Measurements from ENCODE around the gene SUN5.

SUN5 gene

DNA sequence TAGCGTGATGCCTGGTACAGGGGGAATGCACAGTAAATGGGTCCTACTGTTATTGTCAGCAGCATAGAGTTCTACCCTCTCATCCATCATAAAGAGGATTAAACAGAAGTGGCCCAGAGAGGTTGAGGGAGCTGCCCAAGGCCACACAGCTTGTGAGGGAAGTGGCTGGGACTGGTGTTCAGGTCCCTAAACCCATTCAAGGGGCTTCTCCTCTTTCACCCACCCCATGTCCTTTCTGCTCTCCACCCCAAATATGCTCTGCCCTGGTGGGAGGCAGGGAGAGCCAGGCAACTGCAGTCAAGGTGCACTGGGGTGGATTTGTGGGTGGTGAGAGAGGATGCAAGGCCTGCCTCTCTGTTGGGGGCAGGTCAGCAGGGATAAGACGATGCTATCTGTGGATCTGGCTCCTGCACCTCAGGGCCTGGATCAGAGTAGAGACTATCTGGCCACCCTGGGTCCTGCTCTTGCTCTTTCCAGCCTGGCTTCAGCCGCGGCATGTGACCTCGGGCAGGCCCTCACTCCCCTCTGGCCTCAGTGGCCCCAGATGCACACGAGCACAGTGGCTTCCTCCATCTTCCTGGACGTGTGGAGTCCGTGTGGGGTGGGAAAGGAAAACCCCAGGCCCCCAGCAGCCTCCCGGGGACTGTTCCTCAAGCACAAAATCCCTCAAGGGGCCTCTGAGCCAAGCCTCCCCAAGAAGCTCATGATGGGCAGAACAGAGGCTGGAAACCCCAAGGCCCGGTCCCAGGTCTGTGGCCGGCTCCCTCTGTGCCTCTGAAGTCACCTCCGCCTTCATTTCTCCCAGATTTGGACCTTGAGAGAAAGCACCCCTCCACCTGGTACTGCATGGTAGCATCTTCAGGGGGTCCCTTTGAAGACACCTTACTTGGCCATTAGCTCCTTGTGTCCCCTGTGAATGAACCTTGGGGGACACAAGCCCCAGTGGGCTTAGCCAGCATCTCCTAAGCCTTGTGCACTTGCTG lies 23.8 kb upstream of the SUN5 start:
- H3K4me3 ChIP-seq (ENCODE audit: low read depth, low read length): no peak overlapping the region
- no peak for DNase-seq (ENCODE audit: low read depth)

DNA sequence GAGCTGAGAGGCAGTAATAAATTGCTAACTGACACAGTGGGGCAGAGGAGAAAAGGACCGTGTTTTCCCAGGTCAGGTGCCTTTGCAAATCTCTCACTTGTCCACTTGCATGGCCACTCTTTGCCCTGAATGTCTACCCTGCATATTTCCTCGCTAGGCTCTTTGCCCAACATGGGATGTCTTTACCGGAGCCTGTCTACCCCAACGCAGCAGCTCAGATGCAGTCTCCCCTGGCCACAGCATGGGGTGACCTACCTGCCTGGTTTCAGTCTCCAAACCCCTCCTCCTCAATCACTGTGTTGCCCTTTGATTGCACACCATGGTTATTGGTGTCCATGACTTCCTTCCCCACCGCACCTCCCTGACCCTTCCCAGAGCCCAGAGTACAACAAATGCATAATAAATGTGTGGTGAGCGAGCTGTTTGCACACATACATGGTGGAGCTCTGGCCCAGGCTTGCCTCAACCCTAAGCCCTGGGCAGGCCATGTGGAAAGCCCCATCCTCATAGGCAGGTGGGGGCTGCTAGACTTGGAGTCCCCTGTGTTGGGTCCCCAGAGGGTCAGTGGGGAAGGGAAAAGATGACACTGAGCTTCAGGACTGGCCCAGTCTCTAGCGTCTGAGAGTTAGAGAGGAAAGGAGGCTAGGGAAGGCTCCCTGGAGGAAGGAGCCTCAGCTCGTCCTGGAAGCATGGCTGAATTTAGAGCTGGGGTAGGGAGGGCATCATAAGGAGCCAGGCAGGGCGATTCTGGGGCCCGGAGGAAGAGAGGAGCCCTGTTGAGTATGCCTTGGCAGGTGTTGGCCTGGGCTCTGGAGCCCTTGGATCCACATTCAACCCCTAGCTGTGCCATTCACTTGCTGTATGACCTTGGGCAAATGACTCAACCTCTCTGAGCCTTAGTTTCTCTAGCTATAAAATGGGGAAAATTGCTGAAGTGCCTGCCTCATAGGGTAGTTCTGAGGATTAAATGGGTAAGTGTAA lies 22.8 kb upstream of the SUN5 start:
- no peak for DNase-seq (ENCODE audit: low read depth)
- H3K4me3 ChIP-seq (ENCODE audit: low read depth, low read length): no peak overlapping the region

DNA sequence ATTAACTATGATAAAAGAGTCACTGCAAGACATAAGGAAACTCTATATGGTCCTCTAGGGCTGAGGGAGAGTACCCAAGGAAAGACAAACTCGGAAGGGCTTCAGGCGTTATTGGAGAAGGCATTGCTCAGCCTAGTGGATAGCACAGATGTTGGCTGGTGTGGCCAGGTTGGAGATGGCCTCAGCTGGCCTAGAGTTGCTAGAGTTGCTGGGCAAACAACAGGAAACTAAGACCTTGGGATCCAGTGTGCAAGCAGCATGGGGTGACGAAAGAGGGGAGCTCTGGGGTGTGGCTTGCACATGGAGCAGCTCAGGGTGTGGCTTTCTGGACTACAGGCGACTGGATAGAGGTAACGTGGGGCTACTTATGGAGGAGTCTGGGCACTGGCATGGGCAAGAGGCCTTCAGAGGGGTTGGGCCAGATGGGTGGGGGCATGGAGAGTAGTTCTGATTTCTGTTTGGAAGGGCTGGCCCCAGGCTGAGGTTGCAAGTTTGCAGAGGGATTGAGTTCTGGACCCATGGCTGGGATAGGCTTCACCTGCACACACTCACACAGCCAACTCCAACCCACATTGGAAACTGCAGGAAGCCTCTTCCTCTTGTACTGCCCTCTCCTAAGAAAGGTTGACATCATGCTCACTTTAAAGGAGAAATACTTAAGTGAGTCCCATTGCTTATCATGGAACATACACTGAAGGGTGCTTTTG lies 22.0 kb upstream of the SUN5 start:
- no peak for DNase-seq (ENCODE audit: low read depth)
- H3K4me3 ChIP-seq (ENCODE audit: low read depth, low read length): no peak overlapping the region

DNA sequence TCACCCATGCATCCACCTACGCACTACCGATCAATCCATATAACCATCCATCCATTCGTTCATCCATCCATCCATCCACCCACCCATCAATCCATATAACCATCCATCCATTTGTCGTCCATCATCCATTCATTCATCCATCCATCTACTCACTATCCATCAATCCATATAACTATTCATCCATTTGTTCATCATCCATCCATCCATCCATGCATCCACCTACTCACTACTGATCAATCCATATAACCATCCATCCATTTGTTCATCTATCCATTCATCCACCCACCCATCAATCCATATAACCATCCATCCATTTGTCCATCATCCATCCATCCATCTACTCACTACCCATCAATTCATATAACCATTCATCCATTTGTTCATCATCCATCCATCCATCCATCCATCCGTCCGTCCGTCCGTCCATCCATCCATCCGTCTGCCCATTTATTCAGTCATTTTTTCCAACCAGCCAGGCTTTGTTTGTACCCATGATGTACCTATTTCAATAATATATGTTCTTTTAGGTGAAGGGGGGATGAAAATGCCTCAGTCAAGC lies 21.2 kb upstream of the SUN5 start:
- no peak overlapping the region for H3K4me3 ChIP-seq (ENCODE audit: low read depth, low read length)
- DNase-seq (ENCODE audit: low read depth): no peak

DNA sequence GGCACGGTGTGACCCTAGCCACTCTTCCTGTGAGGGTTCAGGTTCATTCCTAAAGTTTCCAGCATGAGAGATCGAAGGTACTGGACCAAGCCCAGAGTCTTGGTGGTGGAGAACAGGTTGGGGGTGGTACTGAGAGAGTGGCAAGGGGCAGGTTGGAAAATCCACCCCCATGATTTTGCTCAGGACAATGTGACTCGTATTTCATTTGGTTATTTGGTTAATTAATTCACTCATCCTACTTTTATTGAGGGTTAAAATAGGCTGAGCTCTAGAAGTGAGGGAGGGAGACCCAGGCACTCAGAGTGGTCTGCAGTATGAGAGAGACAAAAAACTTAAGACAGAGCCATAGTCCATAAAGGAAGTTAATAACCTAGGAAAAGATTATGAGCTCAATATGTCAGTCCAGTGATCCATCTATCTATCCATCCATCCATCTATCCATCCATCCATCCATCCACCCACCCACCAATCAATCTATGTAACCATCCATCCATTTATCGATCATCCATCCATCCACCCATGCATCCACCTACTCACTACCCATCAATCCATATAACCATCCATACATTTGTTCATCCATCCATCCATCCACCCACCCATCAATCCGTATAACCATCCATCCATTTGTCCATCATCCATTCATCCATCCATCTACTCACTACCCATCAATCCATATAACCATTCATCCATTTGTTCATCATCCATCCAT lies 20.5 kb upstream of the SUN5 start:
- no peak for DNase-seq (ENCODE audit: low read depth)
- no peak overlapping the region for H3K4me3 ChIP-seq (ENCODE audit: low read depth, low read length)

DNA sequence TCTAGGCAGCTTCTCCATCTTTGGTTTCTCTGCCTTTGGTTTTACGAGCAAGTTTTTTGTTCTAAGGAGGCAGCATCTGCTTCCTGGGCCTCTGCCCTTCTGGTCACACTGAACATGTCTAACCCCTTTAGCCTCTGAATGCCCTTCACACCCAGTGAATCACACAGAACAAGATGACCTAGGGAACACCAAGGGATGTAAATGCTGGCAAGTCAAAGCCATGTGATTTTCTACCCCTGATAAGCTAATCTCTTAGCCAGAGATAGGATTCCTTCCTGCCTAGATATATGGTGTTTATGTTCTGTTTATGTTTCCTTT lies 20.0 kb upstream of the SUN5 start:
- no peak overlapping the region for H3K4me3 ChIP-seq (ENCODE audit: low read depth, low read length)
- no peak for DNase-seq (ENCODE audit: low read depth)

DNA sequence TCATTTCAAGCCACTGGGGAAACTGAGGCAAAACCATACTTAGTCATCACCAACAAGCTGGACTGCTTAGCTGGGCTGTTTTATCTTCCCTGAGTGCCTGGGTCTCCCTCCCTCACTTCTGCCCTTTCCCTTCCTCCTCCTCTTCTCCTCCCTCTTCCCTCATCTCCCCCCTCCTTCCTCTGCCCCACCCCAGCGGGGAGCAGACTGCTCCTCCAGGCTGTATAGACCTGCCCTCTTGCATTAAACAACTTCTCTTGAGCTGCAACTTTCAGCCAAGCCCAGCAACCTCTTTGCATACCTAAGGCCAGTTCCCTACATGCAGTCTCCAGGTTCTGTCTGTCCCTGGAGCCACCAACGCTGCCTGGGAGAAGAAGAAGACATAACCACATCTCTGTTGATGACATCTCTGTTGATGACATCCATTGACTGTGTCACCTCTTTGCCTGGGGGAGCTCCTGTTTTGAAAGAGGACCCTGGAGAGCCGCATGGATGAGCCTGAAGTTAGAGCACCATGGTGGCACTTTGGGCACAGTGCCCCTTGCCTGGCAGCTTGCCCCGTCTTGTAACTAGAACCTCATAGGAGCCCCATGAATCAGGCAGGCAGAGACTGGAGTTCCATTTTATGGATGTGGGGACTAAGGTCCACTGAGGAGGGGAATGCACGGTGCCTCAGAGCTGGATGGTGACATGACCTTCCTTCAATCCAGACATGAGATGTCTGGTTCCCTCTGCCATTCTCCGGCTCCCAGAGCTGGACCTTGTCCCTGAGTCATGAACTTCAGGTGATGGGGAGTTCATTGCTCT lies 19.4 kb upstream of the SUN5 start:
- DNase-seq (ENCODE audit: low read depth): no peak
- no peak overlapping the region for H3K4me3 ChIP-seq (ENCODE audit: low read depth, low read length)

DNA sequence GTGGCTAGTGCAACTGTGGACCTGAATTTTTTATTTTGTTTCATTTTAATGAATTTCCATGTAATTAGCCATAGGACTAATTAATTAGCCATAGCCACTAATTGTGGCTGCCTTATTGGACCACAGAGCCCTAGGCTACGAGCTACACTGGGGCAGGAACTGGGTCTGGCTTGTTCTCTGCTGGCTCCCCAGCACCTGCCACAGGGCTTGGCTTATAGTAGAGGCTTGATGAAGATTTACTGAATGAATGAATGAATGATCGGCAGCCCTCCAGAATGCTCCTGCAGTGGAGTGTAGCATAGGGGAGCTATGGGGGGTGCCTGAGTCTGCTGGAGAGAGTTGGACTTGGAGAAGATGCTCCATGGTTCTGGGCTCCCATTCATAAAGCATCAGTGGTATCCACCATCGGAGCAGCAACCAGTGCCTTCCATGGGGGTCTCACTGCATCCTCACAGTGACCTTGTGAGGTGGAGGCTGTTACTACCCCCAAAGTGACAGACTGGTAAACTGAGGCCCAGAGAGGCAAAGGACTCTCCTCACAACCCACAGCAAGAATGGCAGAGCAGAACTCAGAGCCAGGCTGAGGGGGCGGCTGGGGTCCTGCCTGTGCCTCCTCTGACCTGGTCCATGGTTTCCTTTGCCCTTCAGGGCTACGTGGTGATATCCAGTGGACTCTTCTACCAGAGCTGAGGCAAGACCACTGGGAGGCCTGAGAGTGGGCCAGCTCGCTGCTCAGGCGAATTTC lies 18.6 kb upstream of the SUN5 start:
- DNase-seq (ENCODE audit: low read depth): no peak
- no peak overlapping the region for H3K4me3 ChIP-seq (ENCODE audit: low read depth, low read length)

DNA sequence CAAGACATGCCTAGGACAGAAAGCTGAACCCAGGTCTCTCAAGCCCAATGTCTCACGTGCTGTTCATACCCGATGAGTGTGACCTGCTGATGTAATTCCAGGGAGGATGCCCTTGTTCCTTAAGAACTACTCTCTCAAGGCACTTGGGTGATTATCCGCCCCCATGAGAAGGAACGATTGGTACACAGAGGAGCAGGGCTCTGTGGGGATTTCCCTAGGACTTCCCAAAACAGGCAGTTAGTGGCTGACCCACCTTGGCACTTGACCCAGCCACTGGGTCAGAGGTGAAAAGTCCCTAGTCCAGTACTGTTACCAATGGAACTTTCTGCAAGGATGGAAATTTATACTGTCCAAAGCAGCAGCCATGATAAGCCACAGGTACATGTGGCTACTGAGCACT lies 18.1 kb upstream of the SUN5 start:
- no peak overlapping the region for H3K4me3 ChIP-seq (ENCODE audit: low read depth, low read length)
- no peak for DNase-seq (ENCODE audit: low read depth)

DNA sequence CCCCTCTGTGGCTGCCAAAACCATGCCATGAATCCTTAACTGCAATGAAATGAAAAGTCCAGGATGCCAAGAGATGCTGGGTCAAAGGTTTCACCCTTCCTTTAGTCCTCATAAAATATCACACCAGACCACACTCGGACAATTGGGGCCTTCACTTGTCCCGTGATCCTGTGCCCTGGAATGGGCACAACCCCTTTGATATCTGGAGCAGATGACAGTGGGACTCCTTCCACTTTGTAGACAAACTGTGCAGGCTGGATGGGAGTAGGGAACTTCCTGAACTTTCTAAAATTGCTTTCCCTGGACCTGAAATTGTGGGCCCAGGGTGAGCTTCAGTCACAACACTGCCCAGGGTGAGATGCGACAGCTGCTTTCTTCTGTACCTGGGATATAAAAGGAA lies 17.6 kb upstream of the SUN5 start:
- no peak for DNase-seq (ENCODE audit: low read depth)

DNA sequence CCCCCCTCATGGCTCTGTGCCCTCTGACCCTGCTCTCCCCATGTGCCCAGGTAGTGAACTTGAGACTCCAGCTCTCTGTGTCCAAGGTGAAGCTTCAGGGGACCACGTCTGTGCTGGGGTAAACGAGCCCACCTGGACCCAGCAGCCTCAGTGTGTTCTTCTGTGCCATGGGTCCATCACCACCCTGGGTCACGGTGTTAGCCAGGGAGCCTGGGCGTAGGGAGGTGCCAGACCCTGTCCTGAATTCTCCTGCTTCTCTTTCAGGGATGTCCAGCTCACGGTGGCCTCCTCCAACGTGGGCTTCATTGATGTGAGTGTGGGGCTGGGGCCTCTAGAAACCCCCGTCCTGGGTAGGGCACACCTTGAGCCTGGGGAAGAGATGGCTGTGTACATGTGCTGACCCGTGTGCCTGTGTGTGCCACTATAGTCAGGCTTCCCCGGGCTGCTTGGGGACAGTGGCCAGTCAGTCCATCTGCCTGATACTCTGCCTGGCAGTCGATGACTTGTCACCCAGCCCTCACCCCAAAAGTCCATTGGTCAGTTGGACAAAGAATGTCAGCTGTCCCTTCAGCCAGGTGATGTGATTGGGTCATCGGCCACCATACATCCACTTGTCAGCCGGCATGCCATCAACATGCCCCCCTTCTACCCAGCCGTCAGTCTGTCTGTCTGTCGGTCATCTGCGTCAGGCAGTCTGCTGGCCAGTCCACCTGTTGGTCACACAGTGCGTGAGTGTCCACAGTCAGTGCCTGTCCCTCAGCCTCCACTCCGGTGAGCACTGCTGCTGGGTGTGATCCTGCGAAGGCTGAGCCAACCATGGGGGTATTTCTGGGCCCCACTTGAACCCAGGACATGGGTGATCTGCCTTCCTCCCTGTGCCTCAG lies 16.3 kb upstream of the SUN5 start:
- H3K4me3 ChIP-seq (ENCODE audit: low read depth, low read length): no peak overlapping the region
- DNase-seq (ENCODE audit: low read depth): no peak

More for the DNA sequence above, 17.6 kb upstream of the SUN5 start:
- H3K4me3 ChIP-seq (ENCODE audit: low read depth, low read length): no peak overlapping the region

DNA sequence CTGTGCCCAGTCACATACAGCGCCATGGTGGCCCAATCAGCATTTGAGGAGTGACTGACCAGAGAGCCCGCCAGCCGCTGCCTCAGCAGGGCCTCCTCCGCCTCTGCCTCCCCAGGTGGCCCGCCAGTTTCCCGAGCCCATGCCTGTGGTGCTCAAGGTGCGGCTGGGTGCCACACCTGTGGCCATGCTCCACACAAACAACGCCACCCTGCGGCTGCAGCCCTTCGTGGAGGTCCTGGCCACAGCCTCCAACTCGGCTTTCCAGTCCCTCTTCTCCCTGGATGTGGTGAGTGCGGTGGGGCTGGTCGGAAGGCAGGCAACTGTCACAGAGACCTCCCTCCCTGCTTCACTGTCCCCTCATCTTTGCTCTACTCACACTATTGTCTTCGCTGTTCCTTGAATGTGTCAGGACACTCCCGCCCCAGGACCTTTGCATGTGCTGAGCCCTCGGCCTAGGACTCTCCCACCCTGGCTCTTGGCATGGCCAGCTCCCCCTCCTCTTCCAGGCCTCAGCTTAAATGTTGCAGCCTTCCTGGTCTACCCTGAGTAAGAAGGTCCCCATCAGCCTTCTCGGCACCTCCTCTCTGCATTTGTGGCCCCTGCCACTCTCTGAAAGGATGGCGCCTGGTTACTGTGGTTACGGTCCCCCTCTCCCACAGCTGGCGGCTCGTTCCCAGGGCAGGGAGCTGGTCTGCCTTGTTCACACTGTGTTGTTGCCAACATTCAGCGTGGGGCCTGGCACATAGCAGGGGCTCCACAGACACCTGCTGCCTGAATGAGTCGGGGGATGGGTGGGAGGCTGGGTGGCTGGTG lies 15.4 kb upstream of the SUN5 start:
- H3K4me3 ChIP-seq (ENCODE audit: low read depth, low read length): no peak overlapping the region
- no peak for DNase-seq (ENCODE audit: low read depth)

DNA sequence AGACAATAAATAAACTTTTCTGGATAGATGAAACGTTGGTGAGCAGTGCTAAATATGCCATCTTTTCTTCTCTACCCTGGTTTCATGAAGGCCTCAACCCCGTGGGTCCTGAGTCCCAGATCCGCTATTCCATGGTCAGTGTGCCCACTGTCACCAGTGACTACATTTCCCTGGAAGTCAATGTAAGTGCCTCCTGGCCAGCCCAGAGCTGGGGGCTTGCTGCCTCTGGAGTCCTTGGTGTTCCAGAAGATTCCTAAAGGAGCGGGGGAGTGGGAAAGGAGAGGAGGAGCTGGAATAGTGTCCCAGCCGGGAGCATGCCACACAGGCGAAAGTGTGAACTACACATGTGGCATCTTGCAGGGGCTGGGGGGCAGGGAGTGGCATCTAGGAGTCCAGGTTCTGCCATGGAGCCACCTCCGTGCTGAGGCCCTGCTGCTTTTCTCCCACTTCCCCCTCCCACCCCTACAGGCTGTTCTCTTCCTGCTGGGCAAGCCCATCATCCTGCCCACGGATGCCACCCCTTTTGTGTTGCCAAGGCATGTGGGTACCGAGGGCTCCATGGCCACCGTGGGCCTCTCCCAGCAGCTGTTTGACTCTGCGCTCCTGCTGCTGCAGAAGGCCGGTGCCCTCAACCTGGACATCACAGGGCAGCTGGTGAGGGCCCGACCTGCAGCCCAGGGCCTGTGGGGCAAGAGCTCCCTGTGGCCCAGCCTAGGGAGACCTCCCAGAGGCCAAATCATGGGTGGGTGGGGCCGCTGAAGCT lies 14.1 kb upstream of the SUN5 start:
- DNase-seq (ENCODE audit: low read depth): no peak

DNA sequence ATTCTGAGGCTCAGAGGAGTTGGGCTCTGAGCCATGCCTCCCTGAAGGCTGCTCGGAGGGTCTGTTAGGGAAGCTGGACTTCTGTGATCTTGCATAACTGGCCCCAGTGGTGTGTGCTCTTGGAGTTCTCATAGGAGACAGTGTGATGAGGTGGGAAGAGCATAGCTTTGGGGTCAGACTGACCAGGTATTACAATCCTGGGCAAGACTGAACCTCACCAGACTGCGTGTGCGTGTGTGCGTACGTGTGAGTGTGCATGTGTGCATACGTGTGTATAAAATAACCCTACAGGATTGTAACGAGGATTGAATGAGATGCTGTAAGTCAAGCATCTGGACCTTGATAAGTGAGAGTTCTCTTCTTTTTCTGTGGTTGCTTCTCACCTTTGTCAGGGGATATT lies 13.3 kb upstream of the SUN5 start:
- DNase-seq (ENCODE audit: low read depth): no peak
- H3K4me3 ChIP-seq (ENCODE audit: low read depth, low read length): no peak overlapping the region

More for the DNA sequence above, 14.1 kb upstream of the SUN5 start:
- no peak overlapping the region for H3K4me3 ChIP-seq (ENCODE audit: low read depth, low read length)

DNA sequence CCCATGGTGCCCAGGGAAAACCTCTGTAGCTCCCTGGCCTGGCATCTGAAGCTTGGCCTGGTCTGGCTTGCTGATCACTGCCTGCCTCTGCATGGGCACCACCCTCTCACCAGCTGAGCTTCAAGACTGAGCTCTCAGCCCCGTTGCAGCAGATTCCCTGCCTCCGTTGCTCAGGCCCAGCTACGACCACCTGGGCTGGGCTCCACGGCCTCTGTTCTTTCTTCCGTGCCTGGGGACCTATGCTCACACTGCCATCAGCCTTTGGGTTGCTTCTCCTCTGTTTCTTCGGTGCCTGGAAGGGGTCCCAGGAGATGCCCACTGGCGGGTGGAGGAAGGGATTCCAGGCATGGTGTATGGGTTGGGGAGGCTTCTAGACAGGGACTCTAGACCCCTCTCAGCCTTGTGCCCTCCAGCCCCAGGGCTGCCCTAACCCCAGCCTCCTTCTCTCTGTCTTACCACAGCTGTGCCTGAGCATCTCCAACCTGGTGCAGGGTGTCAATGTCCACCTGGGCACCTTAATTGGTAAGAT lies 12.4 kb upstream of the SUN5 start:
- no peak overlapping the region for H3K4me3 ChIP-seq (ENCODE audit: low read depth, low read length)
- DNase-seq (ENCODE audit: low read depth): no peak

Measured in skeletal muscle cell (primary cell).